Dermis microvascular lymphatic vessel endothelial cell (primary cell): ENCODE results near the gene ATL3. TPM values are rescaled to one million over a fixed set of nuclear protein-coding genes. Genes with fewer than 3 reads are reported as not detected.
"Not testable (repeated sequence)": the region's sequence is repeated elsewhere in the genome, so short reads cannot be mapped to it uniquely, and the experiment has no call there.

Experiments
- DNase-seq, 2 donors: peaks; one replicate each; pipeline versions ENCODE4 v3.0.0 to v3.0.0-alpha.2; 2010; ENCODE audit warnings: low read depth in 2 of 2
- total RNA-seq: library from RNA; depleted of rRNA; stranded (reverse); fragments of >200 nt; gene quantifications from 2 replicates; pipeline ENCODE4 v1.2.1, GENCODE V29; 2014

The ATL3 gene
- total RNA-seq, 1 donor from 2014 or later = 85.6 TPM

DNA sequence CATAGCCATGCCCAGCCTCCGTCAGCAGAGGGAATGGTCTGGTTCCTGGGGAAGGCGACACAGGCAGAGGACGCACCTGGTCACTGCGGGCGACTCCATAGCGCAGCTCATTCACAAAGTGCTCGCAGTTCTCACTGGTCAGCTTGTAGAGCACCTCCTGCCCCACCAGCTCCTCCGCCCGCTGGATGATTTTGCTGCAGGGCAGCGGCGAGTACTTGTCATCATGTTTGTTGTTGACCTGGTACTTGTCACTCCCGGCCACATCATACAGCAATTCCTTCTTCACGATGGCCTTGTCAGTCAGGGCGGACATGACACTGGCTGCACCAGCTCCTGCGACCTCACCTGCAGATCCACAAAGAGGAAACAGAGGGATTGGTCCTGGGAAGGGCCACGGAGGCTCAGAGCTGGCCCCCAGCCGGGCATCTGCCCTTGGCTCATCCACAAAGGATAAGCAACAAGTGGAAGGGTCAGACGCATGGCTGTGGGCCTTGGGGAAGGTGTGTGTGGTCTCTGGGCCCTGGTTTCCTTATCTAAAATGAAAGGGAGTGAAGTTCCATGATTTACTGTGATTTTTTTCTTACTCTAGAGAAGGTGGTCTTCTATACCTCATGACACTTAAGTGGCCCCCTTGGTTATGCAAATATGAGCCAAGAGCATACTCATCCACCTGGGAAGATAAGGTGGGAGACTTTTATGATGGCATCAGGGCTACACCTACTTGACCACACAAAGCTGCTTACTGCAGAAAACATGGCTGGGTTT lies 81.0 kb downstream of the ATL3 start:
- DNase-seq = no peak

GRCh38 chr11:63589000-63589399 lies 82.2 kb downstream of the ATL3 start:
- no peak for DNase-seq

- no peak for DNase-seq
These were observed 84.6 kb downstream of the ATL3 start for GRCh38 chr11:63586451-63587166.

DNA sequence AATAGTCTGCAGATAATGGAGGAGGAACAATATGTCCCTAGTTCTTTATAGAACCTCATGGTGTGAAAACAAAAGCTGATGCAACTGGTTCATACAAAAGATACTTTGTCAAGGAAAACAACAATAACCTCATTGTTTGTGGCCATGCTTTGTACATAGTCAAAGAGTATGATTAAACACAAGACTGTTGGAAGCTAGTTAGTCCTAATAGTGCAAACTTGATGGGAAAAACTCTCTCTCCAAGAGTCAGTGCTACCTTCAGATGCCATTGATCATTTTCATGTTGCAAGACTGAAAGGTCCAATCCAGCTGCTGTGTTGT lies 87.9 kb downstream of the ATL3 start:
- DNase-seq = no peak

- DNase-seq = not testable (repeated sequence)
These were observed 90.0 kb downstream of the ATL3 start for GRCh38 chr11:63581224-63581623.

GRCh38 chr11:63578882-63579281 lies 92.3 kb downstream of the ATL3 start:
- not testable (repeated sequence) for DNase-seq

- peak in 1 of 2 donors; percentile 7 for DNase-seq
These were observed 96.1 kb downstream of the ATL3 start for GRCh38 chr11:63574856-63575602.

Other genes starting within 250 kb of the ATL3 start
- gene PLAAT5, start 180.2 kb downstream of the ATL3 start, total RNA-seq = not detected in 2 replicates
- gene LGALS12, start 165.3 kb downstream of the ATL3 start, total RNA-seq = not detected in 2 replicates
- 2.3 and 7.0 TPM in 2 replicates for gene PLAAT4, start 134.6 kb downstream of the ATL3 start, total RNA-seq
- not detected in 2 replicates for gene PLAAT2, start 108.0 kb downstream of the ATL3 start, total RNA-seq
- gene PLAAT3, start 56.9 kb downstream of the ATL3 start, total RNA-seq = 66.6 and 77.4 TPM in 2 replicates
- 34.1 and 47.5 TPM in 2 replicates for gene RTN3, start 10.1 kb upstream of the ATL3 start, total RNA-seq
- gene ZFTA, start 97.4 kb upstream of the ATL3 start, total RNA-seq = 7.6 and 12.9 TPM in 2 replicates
- gene SPINDOC, start 142.1 kb upstream of the ATL3 start, total RNA-seq = 9.0 and 13.3 TPM in 2 replicates
- 7.8 and 11.5 TPM in 2 replicates for gene MARK2, start 167.7 kb upstream of the ATL3 start, total RNA-seq
- 0.13 TPM in 2 replicates for gene RCOR2, start 245.8 kb upstream of the ATL3 start, total RNA-seq